HG03520 (cell line): ENCODE results near the gene P2RX5.

Experiments
- ATAC-seq: cut with Tn5 transposase; IDR thresholded peaks from one replicate; pipeline ENCODE4 v1.9.1; 2021; ENCODE audit warnings: mild to moderate bottlenecking, moderate library complexity; ENCODE audit not compliant: unreplicated experiment

Gene P2RX5

DNA sequence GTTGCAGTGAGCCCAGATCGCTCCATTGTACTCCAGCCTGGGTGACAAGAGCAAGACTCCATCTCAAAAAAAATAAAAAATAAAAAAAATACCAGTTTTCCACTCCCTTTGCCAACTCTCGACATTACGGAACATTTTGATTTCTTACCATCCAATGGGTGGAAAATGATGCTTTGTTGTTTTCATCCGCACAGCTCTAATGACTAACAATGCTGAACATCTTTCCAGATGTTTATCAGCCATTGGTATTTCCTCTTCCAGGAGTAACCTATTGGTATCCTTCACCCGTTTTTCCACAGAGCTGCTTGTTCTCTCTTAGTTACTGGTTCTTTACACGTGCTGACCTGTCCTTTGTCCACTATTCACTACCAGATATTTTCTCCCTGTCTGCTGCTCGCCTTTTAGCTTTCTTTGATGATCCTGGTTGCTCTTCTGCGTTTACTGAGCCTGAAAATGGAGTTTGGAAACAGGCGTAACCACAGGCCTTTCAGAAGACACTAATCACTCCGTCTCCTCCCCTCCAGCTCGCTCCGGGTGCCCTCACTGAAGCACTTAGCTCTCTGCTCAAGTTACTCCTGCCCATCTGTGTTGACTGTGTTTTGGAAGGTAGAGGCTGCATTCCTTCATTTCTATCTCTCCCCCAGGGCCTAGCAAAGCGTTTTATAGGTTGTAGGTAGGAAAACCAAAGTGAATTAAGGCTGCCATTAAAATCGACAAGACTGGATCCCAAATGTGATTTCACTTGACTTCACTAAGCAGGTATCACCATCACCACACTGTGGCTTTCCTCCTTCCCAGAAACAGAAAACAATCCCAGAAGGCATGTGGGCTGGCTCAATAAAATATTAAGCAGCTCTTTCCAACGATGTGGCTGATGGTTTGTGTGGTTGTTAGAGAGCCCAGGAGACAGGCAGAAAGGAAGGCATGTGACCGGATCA is 68.9 kb downstream of the P2RX5 start:
- no peak for ATAC-seq
